ENCODE results near the gene TEX101.
A peak's percentile ranks its signal among the peaks of the same experiment; 100 is the strongest.

The TEX101 gene

GRCh38 chr19:43461303-43461702 lies 46.6 kb downstream of the TEX101 start:
- no peak for TF ChIP-seq CTCF (conservative IDR thresholded peaks at IDR 0.05; ENCODE audit: control insufficient read depth, insufficient read depth, low read depth, low read length)
- no peak overlapping the region for H3K4me3 ChIP-seq (ENCODE audit: control insufficient read depth, low read depth, low read length)
- no peak for DNase-seq (ENCODE audit: low read depth)

GRCh38 chr19:43462383-43462782 lies 47.7 kb downstream of the TEX101 start:
- DNase-seq (ENCODE audit: low read depth) = no peak
- no peak overlapping the region for H3K4me3 ChIP-seq (ENCODE audit: control insufficient read depth, low read depth, low read length)
- no peak for TF ChIP-seq CTCF (conservative IDR thresholded peaks at IDR 0.05; ENCODE audit: control insufficient read depth, insufficient read depth, low read depth, low read length)

- no peak for TF ChIP-seq CTCF (conservative IDR thresholded peaks at IDR 0.05; ENCODE audit: control insufficient read depth, insufficient read depth, low read depth, low read length)
- H3K4me3 ChIP-seq (ENCODE audit: control insufficient read depth, low read depth, low read length) = peak overlapping the region; percentile 72
- DNase-seq (ENCODE audit: low read depth) = no peak
Measured at GRCh38 chr19:43462785-43463380, 48.2 kb downstream of the TEX101 start.

GRCh38 chr19:43463381-43464133 lies 48.9 kb downstream of the TEX101 start:
- peak; percentile 81 for DNase-seq (ENCODE audit: low read depth)
- peak overlapping the region; percentile 72 for H3K4me3 ChIP-seq (ENCODE audit: control insufficient read depth, low read depth, low read length)
- no peak for TF ChIP-seq CTCF (conservative IDR thresholded peaks at IDR 0.05; ENCODE audit: control insufficient read depth, insufficient read depth, low read depth, low read length)

GRCh38 chr19:43464134-43464775 lies 49.6 kb downstream of the TEX101 start:
- peak overlapping the region; percentile 72 for H3K4me3 ChIP-seq (ENCODE audit: control insufficient read depth, low read depth, low read length)
- no peak for TF ChIP-seq CTCF (conservative IDR thresholded peaks at IDR 0.05; ENCODE audit: control insufficient read depth, insufficient read depth, low read depth, low read length)
- no peak for DNase-seq (ENCODE audit: low read depth)

DNA sequence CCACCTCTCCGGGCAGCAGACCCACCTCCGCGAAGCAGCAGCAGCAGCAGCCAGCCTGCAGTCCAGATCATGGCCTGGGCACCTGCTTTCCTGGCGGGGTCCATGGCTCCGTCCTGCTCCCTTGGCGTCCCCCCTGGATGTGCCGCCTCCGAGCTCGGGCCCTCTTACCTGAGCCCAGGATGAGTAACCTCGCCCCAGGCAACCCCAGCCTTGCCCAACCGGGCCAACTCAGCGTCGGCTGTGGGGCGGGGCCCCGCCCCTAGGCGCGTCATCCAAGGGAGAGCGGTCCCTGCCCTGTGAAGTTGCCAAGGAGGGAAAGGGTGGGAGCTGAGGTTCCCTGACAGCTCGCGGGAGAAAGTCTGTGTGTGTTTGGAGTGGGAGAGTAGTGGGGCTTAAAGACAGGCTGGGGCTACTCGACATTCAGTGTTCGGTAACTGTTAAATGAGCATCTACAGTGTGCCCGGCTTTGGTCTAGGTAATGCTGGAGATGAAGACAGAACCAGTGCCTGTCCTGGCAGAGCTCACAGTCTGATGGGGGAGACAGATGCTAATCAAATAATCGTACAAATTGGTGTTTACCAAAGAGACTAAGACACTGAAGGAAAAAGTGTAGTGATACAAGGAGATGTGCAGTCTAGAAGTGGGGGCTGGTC lies 50.9 kb downstream of the TEX101 start, which contains the start of gene LYPD3:
Gene LYPD3 (minus strand): TSS at position 141 of the 653 bp plus-strand sequence. CDS start 37 bp downstream, at position 104.
- H3K4me3 ChIP-seq (ENCODE audit: control insufficient read depth, low read depth, low read length) = no peak within 1 kb of the TSS

More for the DNA sequence above, 50.9 kb downstream of the TEX101 start, which contains the start of gene LYPD3:
- DNase-seq (ENCODE audit: low read depth) = peak; percentile 63
- no peak for TF ChIP-seq CTCF (conservative IDR thresholded peaks at IDR 0.05; ENCODE audit: control insufficient read depth, insufficient read depth, low read depth, low read length)

All from fibroblast of mammary gland (primary cell).